Left ventricle myocardium inferior (tissue), 1 donor: Measurements from ENCODE around the gene ARMC12. TPM values are rescaled to one million over a fixed set of nuclear protein-coding genes. Genes with fewer than 3 reads are reported as not detected.
A peak's percentile ranks its signal among the peaks of the same experiment; 100 is the strongest.

Source experiments
- DNase-seq: peaks from one replicate; pipeline ENCODE4 v3.0.0-alpha.2; 2020
- H3K27ac ChIP-seq: fragments of 200-600 bp; replicated peaks from 2 replicates; pipeline ENCODE4 v1.8.0; 2021
- H3K27me3 ChIP-seq: fragments of 200-600 bp; 2 replicates; pipeline ENCODE4 v1.8.0; 2021; ENCODE audit warnings: low read depth
- H3K36me3 ChIP-seq: fragments of 200-600 bp; 2 replicates; pipeline ENCODE4 v1.8.0; 2021
- H3K4me1 ChIP-seq: fragments of 200-600 bp; 2 replicates; pipeline ENCODE4 v1.8.0; 2021
- H3K4me3 ChIP-seq: fragments of 200-600 bp; 2 replicates; pipeline ENCODE4 v1.8.0; 2021; ENCODE audit warnings: mild to moderate bottlenecking, moderate library complexity
- H3K9me3 ChIP-seq: fragments of 200-600 bp; replicated peaks from 2 replicates; pipeline ENCODE4 v1.8.0; 2021
- intact Hi-C: fragments of 100-400 bp; cut with micrococcal nuclease; formaldehyde crosslinking; loops from one replicate; pipeline ENCODE4 v1.11.0; 2022
- total RNA-seq: library from RNA; stranded (reverse); fragmentation: NEBNext Ultra II Directional; extraction: Animal tissue kit (Norgen Biotek cat#: 25700); gene quantifications from one replicate; pipeline ENCODE4 v1.2.1, GENCODE V29; 2021
- TF ChIP-seq, protein P1 (sequence below): fragments of 200-600 bp; IDR thresholded peaks from 2 replicates; pipeline ENCODE4 v1.8.0; 2021; ENCODE audit warnings: antibody characterized with exemption, mild to moderate bottlenecking, borderline replicate concordance
- donor health status: DM: no; HTN: yes; CAD: no; lungs with severe emphysema.

ARMC12 gene
- total RNA-seq, 1 donor from 2014 or later: not detected

DNA sequence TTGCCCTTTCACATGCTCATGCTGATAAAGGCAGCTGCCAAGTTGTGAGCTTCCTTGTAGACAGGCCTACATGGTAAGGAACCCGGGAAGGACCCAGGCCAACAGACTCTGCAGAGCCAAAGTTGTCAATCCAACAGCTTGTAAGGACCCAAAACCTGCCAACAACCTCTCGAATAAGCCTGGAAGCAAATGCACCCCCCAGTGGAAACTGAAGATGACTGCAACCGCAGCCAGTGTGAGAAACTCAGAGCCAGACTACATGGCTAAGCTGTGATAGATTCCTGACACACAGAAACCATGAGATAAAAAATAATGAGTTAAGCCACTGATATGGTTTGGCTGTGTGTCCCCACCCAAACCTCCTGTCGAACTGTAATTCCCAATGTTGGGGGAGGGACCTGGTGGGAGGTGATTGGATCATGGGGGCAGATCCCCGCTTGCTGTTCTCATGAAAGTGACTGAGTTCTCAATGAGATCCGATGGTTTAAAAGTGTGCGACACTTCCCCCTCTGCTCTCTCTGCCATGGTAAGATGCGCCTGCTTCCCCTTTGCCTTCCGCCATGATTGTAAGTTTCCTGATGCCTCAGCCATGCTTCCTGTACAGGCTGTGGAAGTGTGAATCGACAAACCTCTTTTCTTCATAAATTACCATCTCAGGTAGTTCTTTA is 20.8 kb downstream of the ARMC12 start:
- Histone ChIP-seq H3K27me3 (peaks cover 56% of the 10 kb centered on the region), H3K4me3 (no peak overlapping the region), H3K27ac (no peak overlapping the region), H3K9me3 (no peaks in the 10 kb centered on the region), H3K36me3 (no peaks in the 10 kb centered on the region), H3K4me1 (no peaks in the 10 kb centered on the region)
- intact Hi-C loops: no loop called here
- DNase-seq: no peak
- TF ChIP-seq, protein P1, sequence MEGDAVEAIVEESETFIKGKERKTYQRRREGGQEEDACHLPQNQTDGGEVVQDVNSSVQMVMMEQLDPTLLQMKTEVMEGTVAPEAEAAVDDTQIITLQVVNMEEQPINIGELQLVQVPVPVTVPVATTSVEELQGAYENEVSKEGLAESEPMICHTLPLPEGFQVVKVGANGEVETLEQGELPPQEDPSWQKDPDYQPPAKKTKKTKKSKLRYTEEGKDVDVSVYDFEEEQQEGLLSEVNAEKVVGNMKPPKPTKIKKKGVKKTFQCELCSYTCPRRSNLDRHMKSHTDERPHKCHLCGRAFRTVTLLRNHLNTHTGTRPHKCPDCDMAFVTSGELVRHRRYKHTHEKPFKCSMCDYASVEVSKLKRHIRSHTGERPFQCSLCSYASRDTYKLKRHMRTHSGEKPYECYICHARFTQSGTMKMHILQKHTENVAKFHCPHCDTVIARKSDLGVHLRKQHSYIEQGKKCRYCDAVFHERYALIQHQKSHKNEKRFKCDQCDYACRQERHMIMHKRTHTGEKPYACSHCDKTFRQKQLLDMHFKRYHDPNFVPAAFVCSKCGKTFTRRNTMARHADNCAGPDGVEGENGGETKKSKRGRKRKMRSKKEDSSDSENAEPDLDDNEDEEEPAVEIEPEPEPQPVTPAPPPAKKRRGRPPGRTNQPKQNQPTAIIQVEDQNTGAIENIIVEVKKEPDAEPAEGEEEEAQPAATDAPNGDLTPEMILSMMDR: peak; percentile 35

DNA sequence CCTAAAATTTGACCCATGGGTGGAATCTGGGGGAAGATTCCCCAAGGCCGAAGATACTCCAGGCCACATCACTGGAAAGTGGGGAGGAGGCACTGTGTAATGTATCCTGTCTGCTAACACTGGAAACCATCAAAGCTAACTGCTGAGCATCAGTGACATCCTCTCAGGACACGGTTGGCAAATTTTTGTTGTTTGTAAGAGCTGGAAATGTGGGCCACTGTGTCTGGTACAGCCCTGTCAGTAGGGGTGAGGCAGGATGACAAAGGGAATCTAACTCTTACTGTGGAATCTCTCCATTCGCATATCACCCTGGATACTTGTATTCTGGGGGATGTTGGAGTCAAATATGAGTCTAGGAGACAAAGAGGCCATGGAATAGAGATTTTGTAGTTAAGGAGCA is 22.6 kb downstream of the ARMC12 start:
- Histone ChIP-seq H3K27me3 (peaks cover 73% of the 10 kb centered on the region), H3K9me3 (no peaks in the 10 kb centered on the region), H3K36me3 (no peaks in the 10 kb centered on the region), H3K27ac (no peak overlapping the region), H3K4me3 (no peak overlapping the region), H3K4me1 (no peaks in the 10 kb centered on the region)
- no peak for DNase-seq
- intact Hi-C loops: no loop called here
- TF ChIP-seq, protein P1: no peak

DNA sequence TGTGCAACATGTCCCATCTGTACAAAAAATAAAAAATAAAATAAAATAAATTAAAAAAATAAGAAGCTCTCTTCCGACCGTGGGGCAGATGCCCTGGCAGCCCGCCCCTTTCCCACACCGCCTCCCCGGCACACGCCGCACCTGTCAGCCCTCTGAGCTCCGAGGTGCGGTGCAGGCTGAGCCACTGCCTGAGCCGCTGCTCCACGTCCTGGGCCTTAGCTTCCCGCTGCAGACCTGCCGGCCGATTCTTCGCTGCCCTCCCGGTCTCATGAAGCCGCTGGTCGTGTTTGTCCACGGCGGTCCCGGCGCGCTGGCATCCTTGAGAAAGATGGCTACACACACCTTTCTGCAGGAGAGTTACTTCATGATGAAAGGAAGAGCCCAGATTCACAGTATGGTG is 28.9 kb downstream of the ARMC12 start:
- no peaks in the 10 kb centered on the region for H3K9me3 ChIP-seq
- H3K27me3 ChIP-seq: peaks cover 74% of the 10 kb centered on the region
- intact Hi-C loops: no loop called here
- DNase-seq: no peak
- H3K4me1 ChIP-seq: no peaks in the 10 kb centered on the region
- H3K4me3 ChIP-seq: no peak overlapping the region
- TF ChIP-seq, protein P1: no peak
- no peak overlapping the region for H3K27ac ChIP-seq
- no peaks in the 10 kb centered on the region for H3K36me3 ChIP-seq

DNA sequence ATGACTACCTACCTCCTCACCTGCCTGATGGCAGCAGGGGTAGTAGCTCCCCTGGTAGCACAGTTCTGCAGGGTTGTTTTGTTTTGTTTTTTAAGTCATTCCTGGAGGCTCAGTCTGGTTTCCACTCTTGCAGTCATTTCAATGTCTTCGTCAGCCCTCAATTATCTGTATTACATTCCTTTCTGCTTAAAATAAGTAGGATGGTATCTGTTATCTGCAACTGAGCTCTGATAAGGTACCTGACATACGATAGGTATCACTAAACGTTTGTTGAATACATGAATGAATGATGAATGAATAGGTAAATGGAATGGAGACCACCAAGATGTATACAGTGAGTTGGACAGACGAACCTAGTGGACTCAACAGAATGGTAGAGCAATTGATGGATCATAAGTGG is 32.4 kb downstream of the ARMC12 start:
- TF ChIP-seq, protein P1: no peak
- H3K9me3 ChIP-seq: no peaks in the 10 kb centered on the region

DNA sequence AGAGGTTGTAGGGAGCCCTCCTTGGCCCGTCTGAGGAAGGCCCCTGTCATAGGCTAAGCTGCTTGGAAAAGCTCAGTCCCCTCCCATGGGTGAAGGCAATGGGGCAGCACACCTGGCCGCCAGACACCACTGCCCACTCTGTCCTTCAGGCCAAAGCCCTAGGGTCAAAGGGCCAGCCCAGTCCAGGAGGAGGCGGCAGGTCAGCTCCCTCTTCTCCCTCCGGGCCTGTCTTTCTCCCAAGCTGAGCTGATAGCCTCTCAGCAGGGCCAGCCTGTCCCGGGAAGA is 34.5 kb downstream of the ARMC12 start:
- TF ChIP-seq, protein P1: no peak
- Histone ChIP-seq H3K9me3 (no peaks in the 10 kb centered on the region), H3K27me3 (peaks cover 73% of the 10 kb centered on the region), H3K4me3 (no peak overlapping the region), H3K36me3 (no peaks in the 10 kb centered on the region), H3K4me1 (peaks cover 2% of the 10 kb centered on the region), H3K27ac (no peak overlapping the region)
- intact Hi-C loops: no loop called here
- no peak for DNase-seq

More for the DNA sequence above, 32.4 kb downstream of the ARMC12 start:
- no peak overlapping the region for H3K27ac ChIP-seq
- no peak overlapping the region for H3K4me3 ChIP-seq
- H3K36me3 ChIP-seq: no peaks in the 10 kb centered on the region
- intact Hi-C loops: no loop called here
- H3K27me3 ChIP-seq: peaks cover 73% of the 10 kb centered on the region
- no peak for DNase-seq
- no peaks in the 10 kb centered on the region for H3K4me1 ChIP-seq
